ENCODE measurements around the gene CD200R1L. TPM values are rescaled to one million over a fixed set of nuclear protein-coding genes. Genes with fewer than 3 reads are reported as not detected.

Gene CD200R1L
- total RNA-seq, 1 donor from 2014 or later = 0.26 TPM

DNA sequence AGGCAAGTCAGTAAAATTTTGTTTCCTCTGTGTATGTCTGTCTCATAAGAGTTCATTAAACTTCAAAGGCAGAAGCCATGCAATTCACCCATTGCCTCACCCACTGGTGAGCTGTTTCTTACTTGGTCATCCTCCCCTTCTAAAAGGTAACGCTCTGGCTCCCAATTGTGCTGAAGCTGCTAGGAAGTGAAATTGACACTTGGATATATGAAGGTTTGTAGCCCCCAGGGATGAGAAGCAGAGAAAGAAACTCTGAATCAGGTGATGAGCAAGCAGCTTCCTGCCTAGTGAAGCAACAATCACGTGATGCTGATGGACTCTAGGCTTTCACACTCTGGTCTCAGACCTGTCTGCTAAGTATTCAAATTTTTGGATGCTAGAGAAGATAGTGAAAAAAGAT, 70.7 kb downstream of the CD200R1L start:
- no peak for FAIRE-seq
- DNase-seq (ENCODE audit: low read depth) = peak; percentile 99
- Histone ChIP-seq H3K4me3 (ENCODE audit: low read depth, low read length) (no peak overlapping the region), H3K36me3 (ENCODE audit: control insufficient read depth, insufficient read depth, low read length) (no peaks in the 10 kb centered on the region), H3K27me3 (ENCODE audit: control insufficient read depth, insufficient read depth, low read length) (no peaks in the 10 kb centered on the region)
- no peak for TF ChIP-seq CTCF (IDR thresholded peaks at IDR 0.05; ENCODE audit: insufficient read depth, low read length, severe bottlenecking)

- FAIRE-seq (no peak), DNase-seq (ENCODE audit: low read depth) (no peak)
- H3K36me3 ChIP-seq (ENCODE audit: control insufficient read depth, insufficient read depth, low read length) = no peaks in the 10 kb centered on the region
- TF ChIP-seq CTCF (IDR thresholded peaks at IDR 0.05; ENCODE audit: insufficient read depth, low read length, severe bottlenecking) = no peak
- H3K4me3 ChIP-seq (ENCODE audit: low read depth, low read length) = no peak overlapping the region
- no peaks in the 10 kb centered on the region for H3K27me3 ChIP-seq (ENCODE audit: control insufficient read depth, insufficient read depth, low read length)
These were observed 71.5 kb downstream of the CD200R1L start for GRCh38 chr3:112775011-112775742.

GRCh38 chr3:112774293-112774926, 72.3 kb downstream of the CD200R1L start:
- Histone ChIP-seq H3K4me3 (ENCODE audit: low read depth, low read length) (no peak overlapping the region), H3K36me3 (ENCODE audit: control insufficient read depth, insufficient read depth, low read length) (no peaks in the 10 kb centered on the region), H3K27me3 (ENCODE audit: control insufficient read depth, insufficient read depth, low read length) (no peaks in the 10 kb centered on the region)
- peak; percentile 95 for DNase-seq (ENCODE audit: low read depth)
- FAIRE-seq = no peak
- TF ChIP-seq CTCF (IDR thresholded peaks at IDR 0.05; ENCODE audit: insufficient read depth, low read length, severe bottlenecking) = no peak

GRCh38 chr3:112773864-112774263, 72.8 kb downstream of the CD200R1L start:
- FAIRE-seq (peak; percentile 82), DNase-seq (ENCODE audit: low read depth) (peak; percentile 93)
- Histone ChIP-seq H3K4me3 (ENCODE audit: low read depth, low read length) (no peak overlapping the region), H3K36me3 (ENCODE audit: control insufficient read depth, insufficient read depth, low read length) (no peaks in the 10 kb centered on the region), H3K27me3 (ENCODE audit: control insufficient read depth, insufficient read depth, low read length) (no peaks in the 10 kb centered on the region)
- TF ChIP-seq CTCF (IDR thresholded peaks at IDR 0.05; ENCODE audit: insufficient read depth, low read length, severe bottlenecking) = no peak

- Histone ChIP-seq H3K36me3 (ENCODE audit: control insufficient read depth, insufficient read depth, low read length) (no peaks in the 10 kb centered on the region), H3K27me3 (ENCODE audit: control insufficient read depth, insufficient read depth, low read length) (no peaks in the 10 kb centered on the region), H3K4me3 (ENCODE audit: low read depth, low read length) (no peak overlapping the region)
- DNase-seq (ENCODE audit: low read depth) = no peak
- no peak for TF ChIP-seq CTCF (IDR thresholded peaks at IDR 0.05; ENCODE audit: insufficient read depth, low read length, severe bottlenecking)
- no peak for FAIRE-seq
These were observed 75.7 kb downstream of the CD200R1L start for GRCh38 chr3:112770951-112771350.
